ENCODE data around the gene TBKBP1. TPM values are rescaled to one million over a fixed set of nuclear protein-coding genes. Genes with fewer than 3 reads are reported as not detected.
A peak's percentile ranks its signal among the peaks of the same experiment; 100 is the strongest.

Gene TBKBP1
- total and polyA plus RNA-seq, 2 donors from 2014 or later: 10.1 to 11.2 TPM

GRCh38 chr17:47708312-47708863 is 14.4 kb downstream of the TBKBP1 start:
- Histone ChIP-seq H3K4me1 (ENCODE audit: control insufficient read depth in 2 of 3, insufficient read depth in 2 of 3, low read depth in 1 of 3, low read length in 3 of 3) (peaks cover 0 to 16% (median 10%) of the 10 kb centered on the region in 3 donors), H3K9me3 (ENCODE audit: control insufficient read depth in 2 of 3, insufficient read depth in 1 of 3, low read length in 3 of 3) (no peaks in the 10 kb centered on the region), H3K36me3 (ENCODE audit: control insufficient read depth in 2 of 3, insufficient read depth in 3 of 3, low read length in 3 of 3) (peaks cover 0 to 7% (median 3%) of the 10 kb centered on the region in 3 donors), H3K27me3 (ENCODE audit: control insufficient read depth, insufficient read depth, low read length) (no peaks in the 10 kb centered on the region), H3K4me3 (ENCODE audit: low read length in 3 of 3) (no peak overlapping the region), H3K9ac (ENCODE audit: low read length in 3 of 3) (no peak overlapping the region), H3K27ac (ENCODE audit: low read depth in 2 of 2, low read length in 2 of 2) (no peak overlapping the region)
- FAIRE-seq (no peak), DNase-seq (peak in 1 of 5 donors; percentile 66)
- intact Hi-C loops (cut with DNase I): no loop called here
- TF ChIP-seq, protein P1, sequence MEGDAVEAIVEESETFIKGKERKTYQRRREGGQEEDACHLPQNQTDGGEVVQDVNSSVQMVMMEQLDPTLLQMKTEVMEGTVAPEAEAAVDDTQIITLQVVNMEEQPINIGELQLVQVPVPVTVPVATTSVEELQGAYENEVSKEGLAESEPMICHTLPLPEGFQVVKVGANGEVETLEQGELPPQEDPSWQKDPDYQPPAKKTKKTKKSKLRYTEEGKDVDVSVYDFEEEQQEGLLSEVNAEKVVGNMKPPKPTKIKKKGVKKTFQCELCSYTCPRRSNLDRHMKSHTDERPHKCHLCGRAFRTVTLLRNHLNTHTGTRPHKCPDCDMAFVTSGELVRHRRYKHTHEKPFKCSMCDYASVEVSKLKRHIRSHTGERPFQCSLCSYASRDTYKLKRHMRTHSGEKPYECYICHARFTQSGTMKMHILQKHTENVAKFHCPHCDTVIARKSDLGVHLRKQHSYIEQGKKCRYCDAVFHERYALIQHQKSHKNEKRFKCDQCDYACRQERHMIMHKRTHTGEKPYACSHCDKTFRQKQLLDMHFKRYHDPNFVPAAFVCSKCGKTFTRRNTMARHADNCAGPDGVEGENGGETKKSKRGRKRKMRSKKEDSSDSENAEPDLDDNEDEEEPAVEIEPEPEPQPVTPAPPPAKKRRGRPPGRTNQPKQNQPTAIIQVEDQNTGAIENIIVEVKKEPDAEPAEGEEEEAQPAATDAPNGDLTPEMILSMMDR (IDR thresholded peaks at IDR 0.05; ENCODE audit: borderline replicate concordance, extremely low read depth, insufficient read depth): no peak

DNA sequence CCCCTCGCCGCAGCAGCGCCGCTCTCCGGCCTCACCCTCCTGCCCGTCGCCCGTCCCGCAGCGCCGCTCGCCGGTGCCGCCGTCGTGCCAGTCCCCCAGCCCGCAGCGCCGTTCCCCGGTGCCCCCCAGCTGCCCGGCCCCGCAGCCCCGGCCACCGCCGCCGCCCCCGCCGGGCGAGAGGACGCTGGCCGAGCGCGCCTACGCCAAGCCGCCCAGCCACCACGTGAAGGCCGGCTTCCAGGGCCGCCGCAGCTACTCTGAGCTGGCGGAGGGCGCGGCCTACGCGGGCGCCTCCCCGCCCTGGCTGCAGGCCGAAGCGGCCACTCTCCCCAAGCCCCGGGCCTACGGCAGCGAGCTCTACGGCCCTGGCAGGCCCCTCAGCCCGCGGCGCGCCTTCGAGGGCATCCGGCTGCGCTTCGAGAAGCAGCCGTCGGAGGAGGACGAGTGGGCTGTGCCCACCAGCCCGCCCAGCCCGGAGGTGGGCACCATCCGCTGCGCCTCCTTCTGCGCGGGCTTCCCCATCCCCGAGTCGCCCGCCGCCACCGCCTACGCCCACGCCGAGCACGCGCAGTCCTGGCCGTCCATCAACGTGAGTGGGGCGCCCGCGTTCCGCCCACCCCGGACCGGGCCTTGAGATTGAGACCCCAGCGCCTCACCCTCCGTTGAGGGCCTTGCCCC is 15.0 kb downstream of the TBKBP1 start:
- Histone ChIP-seq H3K4me1 (ENCODE audit: control insufficient read depth in 2 of 3, insufficient read depth in 2 of 3, low read depth in 1 of 3, low read length in 3 of 3) (peaks cover 0 to 18% (median 10%) of the 10 kb centered on the region in 3 donors), H3K9ac (ENCODE audit: low read length in 3 of 3) (no peak overlapping the region), H3K4me3 (ENCODE audit: low read length in 3 of 3) (no peak overlapping the region), H3K27ac (ENCODE audit: low read depth in 2 of 2, low read length in 2 of 2) (no peak overlapping the region), H3K9me3 (ENCODE audit: control insufficient read depth in 2 of 3, insufficient read depth in 1 of 3, low read length in 3 of 3) (no peaks in the 10 kb centered on the region), H3K36me3 (ENCODE audit: control insufficient read depth in 2 of 3, insufficient read depth in 3 of 3, low read length in 3 of 3) (peaks cover 0 to 7% (median 3%) of the 10 kb centered on the region in 3 donors), H3K27me3 (ENCODE audit: control insufficient read depth, insufficient read depth, low read length) (no peaks in the 10 kb centered on the region)
- TF ChIP-seq, protein P1 (IDR thresholded peaks at IDR 0.05; ENCODE audit: borderline replicate concordance, extremely low read depth, insufficient read depth): no peak
- DNase-seq: peak in 3 of 5 donors; percentile 30 to 76 (median 65)
- intact Hi-C loops (cut with DNase I): no loop called here
- no peak for FAIRE-seq

DNA sequence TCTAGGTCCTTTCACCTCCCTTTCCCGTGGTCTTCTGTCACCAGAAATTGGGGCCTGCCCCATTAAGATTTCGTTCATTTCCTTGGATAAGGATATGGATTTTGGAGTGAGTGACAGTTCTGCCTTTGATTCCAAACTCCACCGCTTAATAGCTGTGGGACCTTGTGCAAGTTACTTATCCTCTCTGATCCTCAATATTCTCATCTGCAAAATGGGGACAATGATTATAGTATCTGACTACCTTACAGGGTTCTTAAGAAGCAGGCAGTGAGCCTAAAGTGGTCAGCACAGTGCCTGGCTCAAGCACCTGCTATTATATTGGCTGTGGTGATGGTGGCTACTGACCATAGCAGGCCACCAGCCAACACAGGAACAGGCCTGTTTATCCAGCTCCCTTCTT is 15.6 kb downstream of the TBKBP1 start:
- intact Hi-C loops (cut with DNase I): no loop called here
- Histone ChIP-seq H3K9me3 (ENCODE audit: control insufficient read depth in 2 of 3, insufficient read depth in 1 of 3, low read length in 3 of 3) (no peaks in the 10 kb centered on the region), H3K27ac (ENCODE audit: low read depth in 2 of 2, low read length in 2 of 2) (no peak overlapping the region), H3K36me3 (ENCODE audit: control insufficient read depth in 2 of 3, insufficient read depth in 3 of 3, low read length in 3 of 3) (peaks cover 0 to 7% (median 3%) of the 10 kb centered on the region in 3 donors), H3K27me3 (ENCODE audit: control insufficient read depth, insufficient read depth, low read length) (no peaks in the 10 kb centered on the region), H3K4me1 (ENCODE audit: control insufficient read depth in 2 of 3, insufficient read depth in 2 of 3, low read depth in 1 of 3, low read length in 3 of 3) (peaks cover 0 to 16% (median 10%) of the 10 kb centered on the region in 3 donors), H3K9ac (ENCODE audit: low read length in 3 of 3) (no peak overlapping the region), H3K4me3 (ENCODE audit: low read length in 3 of 3) (no peak overlapping the region)
- TF ChIP-seq, protein P1 (IDR thresholded peaks at IDR 0.05; ENCODE audit: borderline replicate concordance, extremely low read depth, insufficient read depth): no peak
- DNase-seq: no peak
- no peak for FAIRE-seq
